Keratinocyte (primary cell): ENCODE data around the gene NAA35. TPM values are rescaled to one million over a fixed set of nuclear protein-coding genes. Genes with fewer than 3 reads are reported as not detected.

Experiments used
- DNase-seq: peaks from one replicate; pipeline ENCODE4 v3.0.0-alpha.2; 2011; ENCODE audit warnings: low read depth, missing footprints, low spot score
- FAIRE-seq: peaks from 2 replicates; lab custom pipeline; 2011; peaks lifted over from hg19 to GRCh38; lab: Jason Lieb, UNC
- H2AFZ ChIP-seq: 2 replicates; pipeline ENCODE4 v1.6.0; 2012; ENCODE audit warnings: low read length, control low read depth, inconsistent platforms; ENCODE audit not compliant: control insufficient read depth
- H3K27ac ChIP-seq: 2 replicates; pipeline ENCODE4 v1.5.1; 2011; ENCODE audit warnings: low read length; ENCODE audit not compliant: control insufficient read depth, insufficient read depth
- H3K27me3 ChIP-seq: 3 replicates; pipeline ENCODE4 v1.6.0; 2011; ENCODE audit warnings: low read length; ENCODE audit not compliant: control insufficient read depth, insufficient read depth; ENCODE audit errors: extremely low read depth
- H3K36me3 ChIP-seq, 2 experiments: 2 replicates in 1 of 2; 3 replicates in 1 of 2; pipeline ENCODE4 v1.5.1; 2011; ENCODE audit warnings: low read length in 2 of 2, mild to moderate bottlenecking in 1 of 2; ENCODE audit not compliant: control insufficient read depth in 2 of 2, insufficient read depth in 2 of 2; ENCODE audit errors: extremely low read depth in 1 of 2
- H3K4me1 ChIP-seq: 3 replicates; pipeline ENCODE4 v1.5.1; 2011; ENCODE audit warnings: low read length; ENCODE audit not compliant: control insufficient read depth, insufficient read depth; ENCODE audit errors: extremely low read depth
- H3K4me2 ChIP-seq: 3 replicates; pipeline ENCODE4 v1.6.0; 2011; ENCODE audit warnings: low read depth, low read length; ENCODE audit not compliant: control insufficient read depth, insufficient read depth; ENCODE audit errors: extremely low read depth
- H3K4me3 ChIP-seq, 3 experiments: fragments of 200-600 bp in 1 of 3; sonication (generic) in 1 of 3; 2 replicates in 2 of 3; 3 replicates in 1 of 3; pipeline ENCODE4 v1.5.1; 2011 to 2016; ENCODE audit warnings: low read length in 3 of 3, mild to moderate bottlenecking in 3 of 3, control low read depth in 2 of 3, inconsistent platforms in 1 of 3, low read depth in 1 of 3, mixed read lengths in 1 of 3, mixed run types in 1 of 3, moderate library complexity in 1 of 3; ENCODE audit not compliant: control insufficient read depth in 2 of 3, insufficient read depth in 2 of 3; ENCODE audit errors: extremely low read depth in 1 of 3
- H3K79me2 ChIP-seq: 2 replicates; pipeline ENCODE4 v1.6.0; 2012; ENCODE audit warnings: low read length; ENCODE audit not compliant: control insufficient read depth, insufficient read depth
- H3K9ac ChIP-seq: 3 replicates; pipeline ENCODE4 v1.6.0; 2011; ENCODE audit warnings: low read length; ENCODE audit not compliant: control insufficient read depth, insufficient read depth; ENCODE audit errors: extremely low read depth
- H3K9me1 ChIP-seq: 3 replicates; pipeline ENCODE4 v1.6.0; 2011; ENCODE audit warnings: low read length; ENCODE audit not compliant: control insufficient read depth, insufficient read depth; ENCODE audit errors: extremely low read depth
- H3K9me3 ChIP-seq: 2 replicates; pipeline ENCODE4 v1.5.1; 2012; ENCODE audit warnings: low read depth, low read length; ENCODE audit not compliant: control insufficient read depth
- H4K20me1 ChIP-seq: 3 replicates; pipeline ENCODE4 v1.6.0; 2011; ENCODE audit warnings: low read length; ENCODE audit not compliant: control insufficient read depth, insufficient read depth; ENCODE audit errors: extremely low read depth
- CTCF ChIP-seq, 3 experiments: IDR thresholded peaks in 1 of 3; conservative IDR thresholded peaks in 1 of 3; optimal IDR thresholded peaks in 1 of 3; 2 replicates in 2 of 3; 3 replicates in 1 of 3; pipeline versions ENCODE3 to v1.5.1; 2011; ENCODE audit warnings: low read length in 3 of 3, mild to moderate bottlenecking in 3 of 3, moderate library complexity in 2 of 3, control low read depth in 1 of 3, inconsistent platforms in 1 of 3; ENCODE audit not compliant: insufficient read depth in 2 of 3; ENCODE audit errors: extremely low read depth in 1 of 3
- EZH2 ChIP-seq: IDR thresholded peaks from one replicate; pipeline ENCODE4 v1.6.1; 2012; ENCODE audit warnings: inconsistent platforms, mild to moderate bottlenecking, low read length, moderate library complexity
- dilution Hi-C: fragments of 300-500 bp; cut with MboI; formaldehyde crosslinking; loops from one replicate; pipeline ENCODE4 v1.7.0; 2020; ENCODE audit warnings: low sequenced_read_pairs; ENCODE audit not compliant: extremely low pct_ligation_motif_present
- polyA plus RNA-seq, 5 experiments: library from polyadenylated mRNA; depleted of rRNA in 3 of 5; stranded (reverse) in 3 of 5; stranded (forward) in 1 of 5; unstranded in 1 of 5; fragments of >200 nt; gene quantifications; 1 replicate in 1 of 5; 2 replicates in 3 of 5; 3 replicates in 1 of 5; pipeline versions ENCODE4 v1.2.1 to v1.2.3, GENCODE V29; 2011 to 2012; ENCODE audit warnings: missing spikeins in 2 of 5, low read depth in 1 of 5, low replicate concordance in 1 of 5

The NAA35 gene
- polyA plus RNA-seq, 1 donor (not counting 4 experiments of a cell fraction or from before 2014, with no cell fraction given) = 33.8 TPM

GRCh38 chr9:85905957-85906356, 35.0 kb upstream of the NAA35 start:
- no peak for DNase-seq
- no peak for TF ChIP-seq EZH2
- no peak for TF ChIP-seq CTCF (optimal IDR thresholded peaks at IDR 0.05 in 1 of 3, IDR thresholded peaks at IDR 0.05 in 1 of 3, conservative IDR thresholded peaks at IDR 0.05 in 1 of 3; ENCODE audit: extremely low read depth in 1 of 3, insufficient read depth in 2 of 3, low read length in 3 of 3)
- H3K4me3 ChIP-seq = no peak overlapping the region
- H3K9me3 ChIP-seq = no peaks in the 10 kb centered on the region
- H3K9ac ChIP-seq = no peak overlapping the region
- H3K9me1 ChIP-seq = no peaks in the 10 kb centered on the region
- no peak for FAIRE-seq
- no peaks in the 10 kb centered on the region for H4K20me1 ChIP-seq
- no peak overlapping the region for H3K4me2 ChIP-seq
- H2AFZ ChIP-seq = no peak overlapping the region
- no peaks in the 10 kb centered on the region for H3K27me3 ChIP-seq
- H3K79me2 ChIP-seq = no peaks in the 10 kb centered on the region
- H3K4me1 ChIP-seq = no peaks in the 10 kb centered on the region
- no peaks in the 10 kb centered on the region for H3K36me3 ChIP-seq
- dilution Hi-C loops = no loop called here
- H3K27ac ChIP-seq = no peak overlapping the region

GRCh38 chr9:85909390-85909789, 31.6 kb upstream of the NAA35 start:
- TF ChIP-seq CTCF (optimal IDR thresholded peaks at IDR 0.05 in 1 of 3, IDR thresholded peaks at IDR 0.05 in 1 of 3, conservative IDR thresholded peaks at IDR 0.05 in 1 of 3; ENCODE audit: extremely low read depth in 1 of 3, insufficient read depth in 2 of 3, low read length in 3 of 3) = no peak
- TF ChIP-seq EZH2 = no peak
- no peaks in the 10 kb centered on the region for H4K20me1 ChIP-seq
- no peaks in the 10 kb centered on the region for H3K27me3 ChIP-seq
- FAIRE-seq (no peak), DNase-seq (no peak)
- no peak overlapping the region for H3K4me2 ChIP-seq
- no peaks in the 10 kb centered on the region for H3K9me1 ChIP-seq
- no peaks in the 10 kb centered on the region for H3K9me3 ChIP-seq
- H3K36me3 ChIP-seq = no peaks in the 10 kb centered on the region
- H3K9ac ChIP-seq = no peak overlapping the region
- no peak overlapping the region for H3K27ac ChIP-seq
- H3K4me1 ChIP-seq = no peaks in the 10 kb centered on the region
- H3K79me2 ChIP-seq = no peaks in the 10 kb centered on the region
- H3K4me3 ChIP-seq = no peak overlapping the region
- dilution Hi-C loops = no loop called here
- no peak overlapping the region for H2AFZ ChIP-seq
